Effector CD4-positive, alpha-beta T cell (primary cell): ENCODE results near the gene ADAMTS7.
A peak's percentile ranks its signal among the peaks of the same experiment; 100 is the strongest.
"Not testable (repeated sequence)": the region's sequence is repeated elsewhere in the genome, so short reads cannot be mapped to it uniquely, and the experiment has no call there.

Experiments
- DNase-seq: peaks from one replicate; pipeline ENCODE4 v3.0.0-alpha.2; 2020

Gene ADAMTS7

DNA sequence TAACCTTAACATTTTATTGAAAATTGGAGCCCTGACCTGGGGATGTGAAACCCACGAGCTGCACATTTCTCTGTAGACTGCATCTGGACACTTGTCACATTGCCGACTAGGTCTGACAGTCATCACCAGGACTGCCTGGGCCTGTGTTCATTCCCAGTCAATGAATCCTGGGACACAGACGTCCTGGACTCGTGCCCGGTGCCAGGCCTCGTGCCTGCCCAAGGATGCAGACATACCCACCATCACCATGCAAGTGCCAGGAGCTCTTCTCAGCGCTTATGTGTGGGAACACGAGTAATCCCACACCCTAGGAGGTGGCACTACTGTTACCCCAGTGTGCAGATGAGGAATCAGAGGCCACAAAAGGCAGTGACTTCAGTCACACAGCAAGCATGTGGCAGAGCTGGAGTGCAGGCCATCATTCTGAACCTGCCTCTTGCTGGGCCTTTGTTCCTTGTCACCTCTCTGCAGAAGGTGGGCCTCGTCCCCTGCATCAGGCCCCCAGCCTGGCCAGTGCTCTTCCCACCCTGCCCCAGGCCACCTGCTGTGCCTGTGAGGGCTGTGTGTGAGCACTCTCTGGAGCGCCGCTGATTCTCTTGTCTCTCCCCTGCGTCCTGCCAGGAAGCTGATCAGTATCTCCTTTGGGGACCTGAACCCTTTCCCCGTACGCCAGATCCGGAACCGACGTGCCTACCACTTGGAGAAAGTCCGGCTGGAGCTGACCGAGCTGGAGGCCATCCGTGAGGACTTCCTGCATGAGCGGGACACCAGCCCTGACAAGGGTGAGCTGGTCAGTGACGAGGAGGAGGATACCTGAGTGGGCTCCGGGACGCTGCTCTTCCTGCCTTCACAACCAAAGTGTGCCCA lies 58.5 kb downstream of the ADAMTS7 start:
- DNase-seq: no peak

DNA sequence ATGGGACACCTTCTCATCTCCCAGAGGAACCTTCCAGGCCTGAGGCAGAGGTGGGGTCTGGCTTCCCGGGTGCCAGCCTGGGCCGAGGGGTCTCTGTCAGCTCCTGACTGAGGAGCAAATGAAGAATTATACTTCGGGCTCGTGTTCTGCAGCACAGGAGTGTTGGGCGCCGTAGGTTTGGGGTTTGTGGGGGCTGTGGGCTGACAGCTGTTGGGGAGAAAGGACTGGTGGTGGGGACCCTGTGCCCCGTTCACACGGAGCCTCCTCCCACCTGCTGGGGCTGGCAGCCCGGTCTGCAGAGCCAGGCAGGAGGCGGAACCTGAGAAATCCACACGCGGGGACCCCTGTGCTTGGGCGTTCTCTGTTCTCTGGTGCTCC lies 59.7 kb downstream of the ADAMTS7 start:
- DNase-seq: no peak

DNA sequence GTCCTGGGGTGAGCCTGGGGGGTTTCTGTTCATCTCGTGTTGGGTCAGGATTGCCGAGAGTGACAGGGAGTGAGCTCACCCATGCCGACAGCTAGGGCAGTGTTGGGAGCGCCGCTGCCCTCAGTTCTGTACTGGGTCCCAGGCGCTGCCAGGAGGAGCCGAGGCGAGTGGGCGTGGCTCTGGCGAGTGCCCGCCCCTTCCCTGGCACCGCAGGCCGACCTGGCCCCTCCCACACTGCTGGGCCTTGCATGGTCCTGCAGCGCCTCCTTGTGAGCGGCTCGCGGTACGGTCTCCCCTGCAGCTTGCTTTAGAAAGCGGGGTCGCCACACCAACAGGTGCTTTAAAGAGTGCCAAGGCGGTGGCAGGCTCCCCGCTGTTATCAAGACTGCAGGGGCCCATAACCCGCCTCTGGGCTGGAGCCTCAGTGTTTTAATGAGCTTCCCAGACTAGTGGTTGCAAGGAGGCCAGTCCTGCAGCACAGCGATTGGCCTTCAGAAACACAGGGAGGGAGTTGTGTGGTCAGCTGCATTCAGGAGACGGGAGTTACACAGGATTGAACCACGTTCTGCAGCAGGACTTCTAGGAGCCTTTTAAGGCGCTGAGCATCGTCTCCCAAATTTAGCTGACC lies 60.2 kb downstream of the ADAMTS7 start:
- peak; percentile 89 for DNase-seq

DNA sequence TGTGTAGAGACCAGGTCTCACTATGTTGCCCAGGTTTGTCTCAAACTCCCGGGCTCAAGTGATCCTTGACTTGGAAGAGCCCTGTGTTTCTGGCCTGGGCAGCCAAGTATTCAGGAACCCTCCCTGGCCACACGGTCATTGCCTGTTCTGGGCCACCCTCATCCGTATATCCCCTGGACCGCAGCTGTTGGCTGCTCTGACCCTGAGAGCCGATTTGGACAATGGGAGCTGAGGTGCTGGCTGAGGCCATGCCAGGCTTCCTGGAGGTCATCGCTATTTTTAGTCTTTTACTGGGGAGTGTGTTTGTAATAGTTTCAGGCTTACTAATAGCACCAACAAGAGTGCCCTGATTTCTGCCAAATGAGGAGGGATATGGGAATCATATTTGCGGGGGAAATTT lies 60.7 kb downstream of the ADAMTS7 start:
- DNase-seq: no peak

DNA sequence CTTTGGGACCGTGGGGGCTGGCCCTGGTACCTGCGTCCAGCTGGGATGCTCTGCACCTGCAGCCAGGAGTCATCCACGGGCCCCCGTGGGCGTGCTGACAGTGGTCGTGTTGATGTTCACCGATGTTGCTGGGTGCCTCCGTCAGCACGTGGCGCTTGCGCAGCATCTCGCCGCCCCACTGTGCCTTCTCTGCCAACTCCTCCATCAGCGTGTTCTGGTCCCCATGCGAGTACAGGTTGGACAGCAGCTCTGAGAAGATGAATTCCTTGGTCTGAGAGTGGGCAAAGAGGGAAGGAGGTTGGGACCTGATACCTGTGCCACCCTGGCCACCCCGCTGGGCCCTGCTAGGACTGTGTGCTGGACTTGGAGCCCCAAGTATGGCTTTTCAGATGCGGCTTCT lies 61.4 kb downstream of the ADAMTS7 start:
- DNase-seq: no peak

DNA sequence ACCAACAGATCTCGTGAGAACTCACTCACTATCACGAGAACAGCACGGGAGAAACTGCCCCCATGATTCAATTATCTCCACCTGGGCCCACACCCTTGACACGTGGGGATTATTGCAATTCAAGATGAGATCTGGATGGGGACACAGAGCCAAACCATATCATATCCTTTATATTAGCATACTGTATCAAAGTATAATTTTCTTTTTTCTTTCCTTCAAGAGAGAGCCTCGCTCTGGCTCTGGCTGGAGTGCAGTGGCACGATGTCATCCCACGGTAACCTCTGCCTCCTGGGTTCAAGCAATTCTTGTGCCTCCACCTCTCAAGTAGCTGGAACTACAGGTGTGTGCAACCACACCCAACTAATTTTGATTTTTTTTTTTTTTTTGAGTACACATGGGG lies 63.4 kb downstream of the ADAMTS7 start:
- not testable (repeated sequence) for DNase-seq

DNA sequence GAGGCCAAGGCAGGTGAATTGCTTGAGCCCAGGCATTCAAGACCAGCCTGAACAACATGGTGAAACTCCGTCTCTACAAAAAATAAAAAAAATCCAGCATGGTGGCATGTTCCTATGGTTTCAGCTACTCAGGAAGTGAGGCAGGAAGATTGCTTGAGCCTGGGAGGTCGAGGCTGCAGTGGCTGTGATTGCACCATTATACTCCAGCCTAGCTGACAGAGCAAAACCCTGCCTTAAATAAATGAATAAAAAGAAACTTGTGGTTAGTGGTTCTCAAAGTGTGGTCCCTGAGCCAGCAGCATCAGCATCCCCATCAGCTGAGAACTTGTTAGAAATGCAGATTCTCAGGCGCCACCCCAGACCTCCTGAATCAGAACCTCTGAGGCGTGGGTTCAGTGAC lies 69.6 kb downstream of the ADAMTS7 start:
- not testable (repeated sequence) for DNase-seq

DNA sequence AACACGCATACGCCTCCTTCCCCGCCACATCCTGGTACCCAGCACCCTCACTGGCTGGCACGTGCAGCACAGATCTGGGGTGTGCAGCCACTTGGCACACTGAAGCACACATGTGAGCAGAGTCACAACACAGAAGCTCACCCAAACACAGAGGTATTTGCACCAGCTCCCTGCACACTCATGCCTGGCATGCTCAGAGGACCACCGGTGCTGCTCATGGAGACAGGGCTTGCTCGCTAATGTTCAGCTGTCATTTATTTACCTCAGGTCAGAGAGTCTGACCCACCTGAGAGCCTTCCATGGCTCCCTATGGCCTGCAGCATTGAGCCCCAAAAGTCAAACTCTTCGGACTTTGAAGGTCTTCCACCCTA lies 70.4 kb downstream of the ADAMTS7 start:
- DNase-seq: no peak

DNA sequence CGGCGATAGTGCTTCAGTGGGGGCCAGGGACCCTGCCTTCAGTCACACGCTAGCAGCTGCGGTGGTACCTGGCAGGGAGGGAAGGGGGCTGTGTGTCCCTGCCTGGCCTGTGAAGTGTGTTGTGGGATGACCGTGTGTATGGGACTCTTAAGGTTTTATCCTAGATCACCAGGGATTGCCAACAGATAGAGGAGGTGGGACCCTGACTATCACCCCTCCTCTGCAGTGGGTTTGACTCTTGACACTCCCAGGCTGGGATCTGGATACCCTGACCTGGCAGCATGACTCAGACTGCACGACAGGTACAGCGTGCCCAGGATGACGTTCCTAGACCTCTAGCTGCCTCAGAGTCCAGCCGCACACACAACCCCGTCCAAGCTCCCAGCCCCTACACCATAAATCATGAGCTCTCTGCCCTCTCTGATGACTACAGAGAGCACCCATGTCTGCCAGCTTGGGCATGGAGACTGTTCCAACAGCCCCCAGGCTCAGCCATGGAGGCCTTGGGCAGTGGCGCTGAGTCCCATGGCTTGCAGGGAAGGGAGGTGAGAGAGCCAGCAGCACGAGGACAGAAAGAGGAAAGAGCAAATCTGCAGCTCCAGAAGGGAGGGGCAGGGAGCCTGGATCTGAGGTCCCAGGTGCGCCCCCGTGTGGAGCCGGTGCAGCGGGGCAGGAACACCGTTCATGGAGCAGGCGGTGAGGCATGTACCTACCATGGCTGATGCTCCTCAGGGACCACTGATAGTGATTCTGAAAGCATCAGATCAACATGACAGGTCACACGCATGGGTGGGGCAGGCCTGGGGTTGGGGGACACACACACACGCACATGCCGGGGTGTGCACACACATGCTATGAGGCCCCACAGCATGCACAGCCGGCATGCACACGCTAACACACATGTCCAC lies 71.0 kb downstream of the ADAMTS7 start:
- DNase-seq: no peak

DNA sequence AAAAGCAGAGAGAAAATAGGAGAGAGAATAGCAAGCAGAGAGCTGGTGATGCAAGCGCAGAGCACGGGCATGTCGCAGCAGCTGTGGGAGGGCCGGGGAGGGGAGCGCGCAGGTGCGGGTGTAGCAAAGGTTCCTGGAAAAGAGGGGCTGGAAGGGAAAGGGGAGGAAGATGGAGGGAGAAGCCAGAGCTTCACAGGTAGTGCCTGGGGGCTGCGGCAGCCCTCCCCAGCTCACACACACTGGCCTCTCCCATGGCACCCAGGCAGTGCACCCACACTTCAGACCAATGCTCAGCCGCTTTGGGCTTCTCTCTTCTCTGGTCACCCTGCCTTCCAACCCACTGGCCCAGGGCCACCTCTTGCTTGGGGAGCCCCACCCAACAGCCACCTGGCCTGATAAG lies 72.1 kb downstream of the ADAMTS7 start:
- DNase-seq: no peak

DNA sequence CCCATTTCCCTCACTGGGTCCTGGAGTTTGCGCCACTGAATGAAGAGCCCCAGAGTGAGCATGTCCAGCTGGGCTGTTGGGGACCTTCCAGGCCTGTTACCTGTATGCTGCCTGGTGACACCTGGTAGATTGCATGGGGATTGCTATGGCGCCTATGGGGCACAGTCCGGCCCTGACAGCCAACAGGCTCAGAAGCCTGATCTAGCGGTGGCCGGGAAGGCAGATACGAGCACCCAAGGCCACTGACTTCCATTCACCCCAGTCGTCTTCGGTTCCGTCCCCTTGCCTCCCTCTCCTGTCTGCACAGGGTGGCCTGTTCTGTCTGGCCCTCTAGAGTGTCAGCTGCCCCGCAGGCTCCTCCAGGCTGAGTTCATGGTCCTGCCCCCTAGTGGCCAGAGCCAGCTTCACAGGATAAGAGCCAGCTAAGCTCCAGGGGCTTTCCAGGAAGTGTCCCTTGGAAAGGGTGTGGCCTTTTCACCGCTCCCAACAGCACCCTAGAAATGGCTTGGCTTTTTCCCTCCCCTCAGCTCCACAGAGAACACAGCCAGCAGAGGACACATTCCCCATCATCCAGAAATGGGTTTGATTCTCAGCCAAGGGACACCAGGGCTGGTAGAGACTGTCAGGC lies 73.2 kb downstream of the ADAMTS7 start:
- DNase-seq: not testable (repeated sequence)

DNA sequence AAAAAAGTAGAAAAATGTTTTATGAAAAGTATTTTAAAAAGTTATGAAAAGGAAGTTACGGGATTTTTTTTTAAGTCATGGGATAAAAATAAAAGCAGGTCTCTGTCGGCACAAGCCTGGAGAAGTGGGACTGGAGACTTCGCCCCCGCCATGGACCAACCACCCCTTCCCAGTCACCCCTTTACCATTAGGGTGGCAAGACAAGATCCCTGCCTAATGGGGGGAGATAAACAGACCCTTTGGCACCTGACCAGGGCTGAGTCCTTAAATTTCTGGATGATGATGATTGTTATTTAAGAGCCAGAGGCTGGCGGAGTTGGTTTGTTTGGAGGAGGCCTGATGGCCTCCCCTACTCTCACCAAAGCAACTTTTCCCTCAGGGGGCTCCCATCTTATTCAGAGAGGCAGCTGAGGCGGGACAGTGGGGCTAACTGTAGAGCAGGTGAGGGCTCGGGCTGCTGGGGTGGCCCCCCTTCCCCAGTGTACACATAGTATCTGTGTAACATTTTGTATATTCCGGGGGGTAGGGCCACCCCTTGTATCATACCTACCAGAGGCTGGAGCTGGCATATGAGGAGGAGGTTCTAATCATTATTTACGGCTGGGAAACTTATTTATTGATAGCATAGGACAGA lies 74.0 kb downstream of the ADAMTS7 start:
- no peak for DNase-seq

DNA sequence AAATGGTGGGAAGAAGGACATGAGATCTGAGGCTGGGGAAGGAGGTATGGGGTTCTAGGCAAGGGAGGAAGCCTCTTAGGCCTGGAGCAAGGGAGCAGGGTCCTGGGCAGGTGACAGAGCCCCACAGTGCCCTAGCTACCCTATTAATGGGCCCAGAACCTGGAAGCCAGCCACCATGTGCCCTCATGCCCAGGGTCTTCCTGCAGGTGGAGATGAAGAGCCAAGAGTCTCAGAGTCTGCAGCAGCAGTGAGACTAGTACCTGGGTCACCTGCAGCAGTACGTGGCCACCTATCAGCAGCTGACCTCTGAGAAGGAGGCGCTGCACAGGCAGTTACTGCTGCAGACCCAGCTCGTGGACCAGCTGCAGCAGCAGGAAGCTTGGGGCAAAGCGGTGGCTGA lies 75.0 kb downstream of the ADAMTS7 start:
- DNase-seq: not testable (repeated sequence)

DNA sequence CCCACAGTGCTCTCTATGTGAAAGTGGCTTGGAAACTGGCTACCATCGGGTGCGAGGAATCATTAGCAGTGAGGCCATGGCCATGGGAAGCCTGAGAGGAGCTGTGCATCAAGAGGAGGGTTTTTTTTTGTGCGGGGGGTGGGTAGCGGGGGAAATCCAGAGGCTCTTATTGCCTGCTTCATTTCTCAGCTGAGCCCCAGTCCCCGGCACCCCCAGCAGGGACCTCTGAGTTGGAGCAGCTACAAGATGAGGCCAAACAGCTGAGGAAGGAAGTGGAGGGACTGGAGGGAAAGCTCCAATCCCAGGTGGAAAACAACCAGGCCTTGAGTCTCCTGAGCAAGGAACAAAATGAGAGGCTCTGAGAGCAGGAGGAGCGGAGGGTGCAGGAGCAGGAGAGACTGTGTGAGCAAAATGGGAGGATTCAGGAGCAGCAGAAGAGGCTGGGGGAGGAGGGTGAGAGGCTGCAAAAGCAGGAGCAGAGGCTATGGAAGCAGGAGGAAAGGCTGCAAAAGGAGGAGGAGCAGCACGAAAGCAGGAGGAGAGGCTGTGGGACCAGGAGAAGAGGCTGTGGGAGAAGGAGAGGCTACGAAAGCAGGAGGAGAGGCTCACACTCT lies 76.7 kb downstream of the ADAMTS7 start:
- DNase-seq: no peak

DNA sequence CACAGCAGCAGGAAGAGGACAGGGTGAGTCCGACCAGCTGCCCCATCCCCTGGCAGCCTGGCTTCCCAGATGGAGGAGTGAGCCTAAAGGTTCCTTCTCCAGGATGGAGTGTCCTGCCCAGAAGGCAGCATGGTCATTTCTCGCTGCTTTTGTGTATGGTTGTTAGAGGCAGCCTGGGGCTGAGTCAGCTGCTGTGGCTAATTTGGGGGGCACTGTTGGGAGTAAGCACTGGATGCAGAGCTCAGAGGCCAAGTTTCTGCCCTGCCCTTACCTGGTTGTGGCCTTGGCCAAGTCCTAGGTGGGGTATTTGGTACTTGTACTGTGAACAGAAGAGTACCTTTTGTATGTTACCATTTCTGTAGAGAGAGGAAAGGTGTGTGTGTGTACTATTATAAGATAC lies 78.6 kb downstream of the ADAMTS7 start:
- no peak for DNase-seq

DNA sequence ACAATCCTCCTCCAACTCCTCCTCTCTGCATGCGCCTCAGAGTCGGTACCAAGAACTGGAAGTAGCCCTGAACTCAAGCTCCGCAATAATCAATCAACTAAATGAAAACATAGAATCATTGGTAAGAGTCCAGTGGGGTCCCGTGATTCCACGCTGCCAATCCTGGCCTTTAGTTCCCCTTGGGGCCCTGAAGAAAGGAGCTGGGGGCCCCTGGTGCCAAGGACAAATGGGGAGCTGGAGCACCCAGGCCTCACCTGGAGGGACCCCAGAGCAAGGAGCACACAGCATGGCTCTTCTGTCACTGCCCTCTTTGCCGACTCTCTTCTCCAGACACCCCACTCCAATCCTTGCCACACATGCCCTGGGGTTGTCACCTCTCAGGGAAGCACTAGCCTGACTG lies 80.3 kb downstream of the ADAMTS7 start:
- no peak for DNase-seq

DNA sequence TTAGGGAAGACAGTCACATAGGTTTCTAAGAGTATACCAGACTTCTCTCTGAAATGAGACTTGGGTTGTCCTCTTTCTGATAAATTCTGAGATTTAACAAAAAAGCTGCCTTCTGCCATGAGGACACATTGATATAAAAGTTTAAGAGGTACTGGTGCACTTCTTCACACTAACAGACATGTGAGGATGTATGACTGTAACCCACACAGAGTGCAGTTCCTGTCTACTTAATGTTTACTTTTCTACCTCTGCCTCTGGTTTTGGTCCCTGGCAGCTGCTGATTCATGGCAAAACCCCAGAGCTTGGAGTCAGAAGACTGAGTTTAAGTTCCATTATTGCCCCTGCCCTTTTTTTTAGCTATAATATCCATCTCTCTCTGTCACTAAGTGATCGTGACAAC lies 82.8 kb downstream of the ADAMTS7 start:
- not testable (repeated sequence) for DNase-seq

DNA sequence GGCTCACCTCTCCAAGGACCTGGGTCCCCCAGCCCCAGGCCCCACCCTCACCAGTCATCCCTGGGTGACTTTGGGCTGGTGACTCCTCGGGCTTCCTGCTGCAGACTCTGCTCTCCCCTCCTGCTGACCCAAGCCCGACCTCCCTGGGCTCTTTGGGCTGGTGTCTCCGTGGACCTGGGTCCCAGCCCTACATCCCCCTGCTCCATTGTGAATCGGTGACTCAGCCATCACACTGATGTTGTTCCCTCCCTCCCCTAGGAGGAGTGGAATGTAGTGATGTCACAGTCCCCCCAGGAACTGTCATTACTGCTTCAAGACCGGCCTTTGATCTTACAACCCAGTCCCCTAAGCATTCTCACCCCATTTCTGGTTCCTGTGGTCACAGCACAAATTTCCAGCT lies 83.7 kb downstream of the ADAMTS7 start:
- no peak for DNase-seq

DNA sequence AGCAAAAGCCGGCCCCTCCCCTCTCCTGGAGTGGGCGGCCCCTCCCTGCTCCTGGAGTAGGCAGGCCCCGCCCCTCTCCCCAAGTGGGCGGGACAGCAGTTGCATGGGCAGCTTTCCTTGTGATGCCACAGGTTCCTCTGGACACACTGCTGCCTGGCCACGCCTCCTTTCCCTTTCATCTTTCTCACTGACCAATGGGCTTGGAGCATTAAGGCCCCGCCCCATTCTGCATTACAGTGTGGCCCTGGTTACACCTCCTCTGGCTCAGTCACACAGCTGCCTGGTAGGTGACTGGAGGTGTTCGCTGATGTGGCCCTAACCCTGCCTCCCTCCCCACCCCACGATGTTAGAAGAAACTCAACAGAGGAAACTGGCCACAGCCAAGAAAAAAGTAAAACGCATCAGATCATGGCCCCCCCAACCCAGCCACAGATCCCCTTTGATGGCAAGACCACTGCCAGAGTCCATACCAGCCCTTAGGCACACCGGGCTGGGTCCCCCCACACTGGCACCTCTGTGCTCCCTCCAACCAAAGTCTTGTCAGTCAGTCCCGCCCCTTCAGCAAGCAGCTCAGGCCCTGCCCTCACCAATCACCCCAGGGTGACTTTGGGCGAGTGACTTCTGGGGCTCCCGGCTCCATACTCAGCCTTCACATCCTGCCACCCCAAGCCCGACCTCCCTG lies 84.3 kb downstream of the ADAMTS7 start:
- DNase-seq: no peak

DNA sequence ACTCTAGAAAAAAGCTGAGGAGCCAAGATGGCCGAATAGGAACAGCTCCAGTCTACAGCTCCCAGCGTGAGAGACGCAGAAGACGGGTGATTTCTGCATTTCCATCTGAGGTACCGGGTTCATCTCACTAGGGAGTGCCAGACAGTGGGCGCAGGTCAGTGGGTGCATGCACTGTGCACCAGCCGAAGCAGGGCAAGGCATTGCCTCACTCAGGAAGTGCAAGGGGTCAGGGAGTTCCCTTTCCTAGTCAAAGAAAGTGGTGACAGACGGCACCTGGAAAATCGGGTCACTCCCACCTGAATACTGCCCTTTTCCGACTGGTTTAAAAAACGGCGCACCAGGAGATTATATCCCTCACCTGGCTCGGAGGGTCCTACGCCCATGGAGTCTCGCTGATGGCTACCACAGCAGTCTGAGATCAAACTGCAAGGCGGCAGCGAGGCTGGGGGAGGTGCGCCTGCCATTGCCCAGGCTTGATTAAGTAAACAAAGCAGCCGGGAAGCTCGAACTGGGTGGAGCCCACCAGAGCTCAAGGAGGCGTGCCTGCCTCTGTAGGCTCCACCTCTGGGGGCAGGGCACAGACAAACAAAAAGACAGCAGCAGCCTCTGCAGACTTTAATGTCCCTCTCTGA lies 91.3 kb downstream of the ADAMTS7 start:
- not testable (repeated sequence) for DNase-seq

DNA sequence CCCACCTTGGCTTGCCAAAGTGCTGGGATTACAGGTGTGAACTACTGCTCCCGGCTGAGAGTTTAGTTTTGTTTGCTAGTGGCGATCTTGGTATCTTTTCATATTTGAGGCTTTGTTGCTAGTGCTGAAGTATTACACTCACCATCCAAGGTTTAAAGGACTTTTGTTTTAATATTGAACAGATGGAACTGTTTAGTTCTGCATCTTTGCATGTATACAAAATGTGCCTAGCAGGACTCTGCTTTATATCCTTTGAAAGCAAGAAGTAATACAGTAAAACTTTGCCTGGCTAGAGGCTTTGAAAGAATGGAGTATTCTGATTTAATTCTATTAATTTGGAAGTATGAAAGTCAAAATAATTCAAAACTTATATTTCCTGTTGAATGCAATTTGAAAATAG lies 92.4 kb downstream of the ADAMTS7 start:
- no peak for DNase-seq
